ENCODE results near the gene RAMP1.
A peak's percentile ranks its signal among the peaks of the same experiment; 100 is the strongest.

RAMP1 gene

DNA sequence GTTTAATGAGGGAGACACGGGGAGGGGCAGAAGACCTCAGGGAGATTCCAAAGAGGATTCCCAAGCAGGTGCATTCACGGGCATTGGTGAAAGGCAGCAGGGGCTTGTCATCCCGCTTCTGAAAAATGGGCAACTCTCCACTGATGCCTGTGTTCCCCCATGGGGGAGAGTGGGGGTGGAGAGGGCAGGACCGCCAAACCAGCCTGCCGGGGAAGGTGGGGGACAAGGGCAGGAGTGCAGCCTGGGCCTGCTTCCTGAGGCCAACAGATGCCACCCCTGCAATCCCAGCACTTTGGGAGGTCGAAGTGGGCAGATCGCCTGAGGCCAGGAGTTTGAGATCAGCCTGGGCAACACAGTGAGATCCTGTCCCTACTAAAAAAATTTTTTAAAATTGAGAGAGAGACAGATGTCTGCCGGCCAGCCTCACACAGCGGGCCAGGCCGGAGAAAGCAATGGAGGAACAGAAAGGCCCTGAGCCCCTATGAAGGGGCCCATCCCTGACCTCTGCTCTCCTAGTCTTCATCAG, 62.6 kb downstream of the RAMP1 start:
- no peak overlapping the region for H3K4me3 ChIP-seq (ENCODE audit: low read depth, low read length)
- no peak for TF ChIP-seq CTCF (IDR thresholded peaks at IDR 0.05; ENCODE audit: low read depth, low read length, missing control alignments)
- in situ Hi-C loops (cut with HindIII; ENCODE audit: low sequenced_read_pairs), result no loop called here
- DNase-seq (ENCODE audit: low read depth), result no peak

- H3K4me3 ChIP-seq (ENCODE audit: low read depth, low read length), result no peak overlapping the region
- in situ Hi-C loops (cut with HindIII; ENCODE audit: low sequenced_read_pairs), result no loop called here
- no peak for DNase-seq (ENCODE audit: low read depth)
- TF ChIP-seq CTCF (IDR thresholded peaks at IDR 0.05; ENCODE audit: low read depth, low read length, missing control alignments), result no peak
Observed at GRCh38 chr2:237922641-237923361, 63.4 kb downstream of the RAMP1 start.

DNA sequence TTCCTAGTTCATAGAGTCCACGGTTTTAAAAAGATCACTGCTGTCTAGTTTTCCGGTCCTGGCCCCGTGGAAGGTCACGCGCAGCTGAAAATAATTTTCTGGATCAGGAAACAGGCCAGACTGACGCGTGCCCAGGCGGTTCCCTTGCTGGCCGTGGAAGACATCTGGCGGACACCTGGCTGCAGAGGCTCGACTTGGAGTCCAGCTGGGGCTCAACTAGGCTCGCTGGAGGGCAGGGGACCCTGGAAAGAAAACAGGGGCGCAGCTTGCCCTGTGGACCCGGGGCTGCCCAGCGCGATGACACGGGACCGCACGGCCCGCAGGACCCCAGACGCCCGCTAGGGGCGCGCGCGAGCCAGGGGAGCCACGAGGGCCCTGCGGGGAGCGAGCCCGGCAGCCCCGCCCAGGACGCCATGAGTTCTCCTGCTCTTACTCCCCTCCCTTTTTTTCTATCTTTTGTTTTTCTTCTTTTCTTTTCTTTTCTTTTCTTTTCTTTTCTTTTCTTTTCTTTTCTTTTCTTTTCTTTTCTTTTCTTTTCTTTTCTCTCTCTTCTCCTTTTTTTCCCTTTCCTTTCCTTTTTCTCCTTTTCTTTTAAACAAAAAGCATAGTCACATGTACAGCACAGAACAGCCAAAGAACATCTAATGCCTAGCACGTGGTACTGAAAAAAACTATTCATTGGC, 64.2 kb downstream of the RAMP1 start:
- in situ Hi-C loops (cut with HindIII; ENCODE audit: low sequenced_read_pairs), result no loop called here
- H3K4me3 ChIP-seq (ENCODE audit: low read depth, low read length), result no peak overlapping the region
- no peak for DNase-seq (ENCODE audit: low read depth)
- peak; percentile 83 for TF ChIP-seq CTCF (IDR thresholded peaks at IDR 0.05; ENCODE audit: low read depth, low read length, missing control alignments)

DNA sequence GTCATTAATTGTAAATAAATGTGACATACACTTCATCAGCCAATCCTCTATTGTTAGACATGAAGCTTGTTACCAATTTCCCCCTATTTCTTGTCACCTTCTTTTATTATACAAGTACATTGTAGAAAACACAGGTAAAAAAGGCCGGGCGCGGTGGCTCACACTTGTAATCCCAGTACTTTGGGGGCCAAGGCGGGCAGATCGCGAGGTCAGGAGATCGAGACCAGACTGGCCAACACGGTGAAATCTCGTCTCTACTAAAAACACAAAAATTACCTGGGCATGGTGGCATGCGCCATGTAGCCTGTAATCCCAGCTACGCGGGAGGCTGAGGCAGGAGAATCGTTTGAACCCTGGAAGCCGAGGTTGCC, 64.7 kb downstream of the RAMP1 start:
- in situ Hi-C loops (cut with HindIII; ENCODE audit: low sequenced_read_pairs), result no loop called here
- H3K4me3 ChIP-seq (ENCODE audit: low read depth, low read length), result no peak overlapping the region
- DNase-seq (ENCODE audit: low read depth), result no peak
- no peak for TF ChIP-seq CTCF (IDR thresholded peaks at IDR 0.05; ENCODE audit: low read depth, low read length, missing control alignments)

GRCh38 chr2:237927135-237927534, 67.7 kb downstream of the RAMP1 start:
- H3K4me3 ChIP-seq (ENCODE audit: low read depth, low read length), result no peak overlapping the region
- no peak for TF ChIP-seq CTCF (IDR thresholded peaks at IDR 0.05; ENCODE audit: low read depth, low read length, missing control alignments)
- DNase-seq (ENCODE audit: low read depth), result no peak
- in situ Hi-C loops (cut with HindIII; ENCODE audit: low sequenced_read_pairs), result no loop called here

GRCh38 chr2:237927986-237928385, 68.6 kb downstream of the RAMP1 start:
- no peak for TF ChIP-seq CTCF (IDR thresholded peaks at IDR 0.05; ENCODE audit: low read depth, low read length, missing control alignments)
- in situ Hi-C loops (cut with HindIII; ENCODE audit: low sequenced_read_pairs), result no loop called here
- no peak for DNase-seq (ENCODE audit: low read depth)
- no peak overlapping the region for H3K4me3 ChIP-seq (ENCODE audit: low read depth, low read length)

All from astrocyte of the cerebellum (primary cell).